OCI-LY7 (cell line): ENCODE results near the gene IAH1. TPM values are rescaled to one million over a fixed set of nuclear protein-coding genes. Genes with fewer than 3 reads are reported as not detected.

ENCODE experiments used
- BruUV-seq: library from RNA; stranded (reverse); fragments of 400-500 nt; replicated peaks from 2 replicates; lab custom pipeline; 2021; lab: Mats Ljungman, UMichigan
- CTCF ChIA-PET: fragments of 300-600 bp; sonication (Branson Sonifier 250); formaldehyde crosslinking; loops from one replicate; lab custom pipeline; 2022; ENCODE audit warnings: antibody characterized with exemption; ENCODE audit not compliant: unreplicated experiment; lab: Charles Lee
- POLR2A ChIA-PET: fragments of 300-600 bp; sonication (Branson Sonifier 250); formaldehyde crosslinking; loops from one replicate; lab custom pipeline; 2022; ENCODE audit warnings: antibody characterized with exemption; lab: Charles Lee
- DNase-seq: peaks from one replicate; pipeline ENCODE4 v3.0.0-alpha.2; 2015; ENCODE audit warnings: low spot score
- H2AFZ ChIP-seq: fragments of 200-600 bp; sonication (generic), shearing (Covaris generic); 2 replicates; pipeline ENCODE4 v1.6.1; 2014; ENCODE audit warnings: mild to moderate bottlenecking, antibody characterized with exemption, low read length, moderate library complexity
- H3K27ac ChIP-seq: fragments of 200-600 bp; sonication (generic); 2 replicates; pipeline ENCODE4 v1.5.1; 2014; ENCODE audit warnings: mixed run types, low read depth, mild to moderate bottlenecking, moderate library complexity, low read length, inconsistent platforms; ENCODE audit not compliant: poor library complexity, severe bottlenecking
- H3K36me3 ChIP-seq: fragments of 200-600 bp; sonication (generic); 2 replicates; pipeline ENCODE4 v1.6.1; 2014; ENCODE audit warnings: mild to moderate bottlenecking, antibody characterized with exemption, low read length, moderate library complexity, mixed read lengths; ENCODE audit not compliant: insufficient read depth
- H3K4me1 ChIP-seq: fragments of 200-600 bp; sonication (generic); 2 replicates; pipeline ENCODE4 v1.5.1; 2014; ENCODE audit warnings: mild to moderate bottlenecking, low read length; ENCODE audit not compliant: insufficient read depth, poor library complexity, severe bottlenecking
- H3K4me2 ChIP-seq: fragments of 200-600 bp; sonication (generic); 2 replicates; pipeline ENCODE4 v1.6.1; 2014; ENCODE audit warnings: mild to moderate bottlenecking, low read length
- H3K4me3 ChIP-seq: fragments of 200-600 bp; sonication (generic); 2 replicates; pipeline ENCODE4 v1.5.1; 2014; ENCODE audit warnings: mild to moderate bottlenecking, low read depth, low read length; ENCODE audit not compliant: poor library complexity, severe bottlenecking
- H3K79me2 ChIP-seq: fragments of 200-600 bp; sonication (generic); 2 replicates; pipeline ENCODE4 v1.6.1; 2016; ENCODE audit warnings: low read depth, mild to moderate bottlenecking, low read length, moderate library complexity, mixed read lengths; ENCODE audit not compliant: insufficient read depth
- H3K9me2 ChIP-seq: fragments of 200-600 bp; sonication (generic); 2 replicates; pipeline ENCODE4 v1.6.1; 2016; ENCODE audit warnings: mild to moderate bottlenecking, low read length, mixed read lengths; ENCODE audit not compliant: insufficient read depth
- H3K9me3 ChIP-seq: fragments of 200-600 bp; sonication (generic); 2 replicates; pipeline ENCODE4 v1.6.1; 2014; ENCODE audit warnings: mild to moderate bottlenecking, mixed run types, low read length, mixed read lengths
- H4K20me1 ChIP-seq: fragments of 200-600 bp; sonication (generic); 2 replicates; pipeline ENCODE4 v1.6.1; 2014; ENCODE audit warnings: mild to moderate bottlenecking, antibody characterized with exemption, low read length, moderate library complexity, mixed read lengths; ENCODE audit not compliant: insufficient read depth
- EZH2phosphoT487 ChIP-seq: fragments of 200-600 bp; sonication (generic); IDR thresholded peaks from 2 replicates; pipeline ENCODE4 v1.6.1; 2018; ENCODE audit warnings: low read depth, borderline replicate concordance, mild to moderate bottlenecking, mixed run types, antibody characterized with exemption, low read length, moderate library complexity, mixed read lengths
- intact Hi-C: fragments of 100-400 bp; cut with micrococcal nuclease; formaldehyde crosslinking; loops from one replicate; pipeline ENCODE4 v1.10.0; 2022; ENCODE audit not compliant: unreplicated experiment
- total RNA-seq, 2 experiments: library from RNA; depleted of rRNA in 1 of 2; stranded (reverse); fragments of >200 nt in 1 of 2; shearing (Covaris generic) in 1 of 2; gene quantifications; 2 replicates each; pipeline ENCODE4 v1.2.3, GENCODE V29; 2014 to 2022
- TF ChIP-seq, protein P1 (sequence below): fragments of 200-600 bp; sonication (generic); conservative IDR thresholded peaks from 2 replicates; pipeline ENCODE4 v1.5.1; 2014; ENCODE audit warnings: mild to moderate bottlenecking, antibody characterized with exemption, low read length, moderate library complexity, mixed read lengths

Gene IAH1
- total RNA-seq, 2 experiments from 2014 or later = 0.66 to 3.8 TPM

DNA sequence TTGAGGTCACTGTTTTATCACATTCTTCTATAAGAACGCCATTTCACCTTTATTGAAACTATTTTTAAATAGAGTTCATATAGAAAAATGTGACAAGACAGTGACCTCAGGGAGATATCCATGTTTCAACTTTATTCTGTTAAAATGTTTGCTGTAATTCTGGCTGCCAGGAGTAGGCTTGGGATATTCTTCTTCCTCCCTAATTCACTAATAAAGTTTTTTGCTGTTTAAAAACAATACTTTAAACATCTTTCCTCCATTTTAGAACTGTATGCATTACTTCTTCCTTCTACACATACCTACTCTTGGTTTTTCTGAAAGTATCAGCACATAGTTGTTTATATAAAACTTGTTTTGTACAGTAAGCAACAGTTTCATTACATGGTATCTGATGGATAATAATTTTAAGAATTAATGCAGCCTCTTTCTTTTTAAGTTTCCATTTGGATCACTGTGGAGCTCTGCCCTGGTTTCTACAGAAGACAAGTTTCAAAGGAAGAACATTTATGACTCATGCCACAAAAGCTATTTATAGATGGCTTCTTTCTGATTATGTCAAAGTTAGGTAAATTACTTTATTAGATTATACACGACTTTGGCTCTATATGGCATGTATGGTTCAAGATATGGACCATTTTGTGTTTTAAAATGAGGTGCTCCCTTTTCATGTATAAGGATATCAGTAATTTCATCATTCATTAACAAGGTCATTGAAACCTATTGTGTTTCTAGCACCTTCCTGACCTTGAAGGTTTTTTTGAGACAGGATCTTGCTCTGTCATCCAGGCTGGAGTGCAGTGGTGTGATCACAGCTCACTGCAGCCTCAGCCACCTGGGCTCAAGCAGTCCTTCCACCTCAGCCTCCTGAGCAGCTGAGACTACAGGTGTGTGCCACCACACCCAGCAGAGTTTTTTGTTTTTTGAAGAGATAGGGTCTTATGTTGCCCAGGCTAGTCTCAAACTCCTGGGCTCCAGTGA lies 43.7 kb upstream of the IAH1 start:
- no peak for DNase-seq
- POLR2A ChIA-PET = interaction anchor here (0.5 to 1.0 kb wide), 6 partner anchors 8 to 131 kb away, joined by 3 to 4 read pairs (median 3); no protein-coding TSS in a partner anchor
- H3K79me2 ChIP-seq = peaks cover 14% of the 10 kb centered on the region; the same call in 1 of the 2 replicates
- no peak overlapping the region for H3K27ac ChIP-seq
- no peak overlapping the region for H2AFZ ChIP-seq
- no TSS peak for BruUV-seq
- peaks cover 4% of the 10 kb centered on the region for H3K4me1 ChIP-seq
- H3K9me2 ChIP-seq = no peaks in the 10 kb centered on the region
- no peaks in the 10 kb centered on the region for H4K20me1 ChIP-seq
- H3K4me3 ChIP-seq = no peak overlapping the region
- intact Hi-C loops = no loop called here
- CTCF ChIA-PET = no interaction called here
- no peak for TF ChIP-seq EZH2phosphoT487
- no peaks in the 10 kb centered on the region for H3K9me3 ChIP-seq
- no peak overlapping the region for H3K4me2 ChIP-seq
- peaks cover 86% of the 10 kb centered on the region for H3K36me3 ChIP-seq

DNA sequence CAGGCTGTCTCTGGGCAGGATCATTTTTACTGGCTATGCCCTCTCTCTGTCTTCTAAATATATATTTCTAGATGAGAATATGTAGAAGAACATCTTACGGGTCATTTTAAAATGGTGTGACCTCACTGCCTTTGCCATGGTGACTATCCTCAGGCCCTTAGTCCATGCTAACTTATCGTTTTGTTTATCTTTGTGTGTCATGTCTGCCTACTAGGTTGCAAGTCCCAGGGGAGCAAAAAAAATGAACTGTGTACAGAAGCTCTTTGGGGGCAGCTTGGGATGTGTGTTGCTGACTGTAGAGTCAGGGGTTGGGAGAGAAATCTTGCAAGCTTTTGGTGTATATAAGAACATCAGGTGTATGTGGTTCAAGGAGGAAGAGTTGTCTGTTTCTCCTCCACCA lies 39.9 kb upstream of the IAH1 start:
- H3K9me3 ChIP-seq = no peaks in the 10 kb centered on the region
- no peaks in the 10 kb centered on the region for H3K4me1 ChIP-seq
- no peak for DNase-seq
- no peaks in the 10 kb centered on the region for H3K9me2 ChIP-seq
- H3K4me3 ChIP-seq = no peak overlapping the region
- ChIA-PET POLR2A (interaction anchor here (0.6 to 0.9 kb wide), 3 partner anchors 11 to 96 kb away, joined by 3 to 4 read pairs (median 3); no protein-coding TSS in a partner anchor), CTCF (no interaction called here)
- intact Hi-C loops = no loop called here
- no peak overlapping the region for H2AFZ ChIP-seq
- no TSS peak for BruUV-seq
- H3K27ac ChIP-seq = no peak overlapping the region
- no peak for TF ChIP-seq EZH2phosphoT487
- TF ChIP-seq, protein P1, sequence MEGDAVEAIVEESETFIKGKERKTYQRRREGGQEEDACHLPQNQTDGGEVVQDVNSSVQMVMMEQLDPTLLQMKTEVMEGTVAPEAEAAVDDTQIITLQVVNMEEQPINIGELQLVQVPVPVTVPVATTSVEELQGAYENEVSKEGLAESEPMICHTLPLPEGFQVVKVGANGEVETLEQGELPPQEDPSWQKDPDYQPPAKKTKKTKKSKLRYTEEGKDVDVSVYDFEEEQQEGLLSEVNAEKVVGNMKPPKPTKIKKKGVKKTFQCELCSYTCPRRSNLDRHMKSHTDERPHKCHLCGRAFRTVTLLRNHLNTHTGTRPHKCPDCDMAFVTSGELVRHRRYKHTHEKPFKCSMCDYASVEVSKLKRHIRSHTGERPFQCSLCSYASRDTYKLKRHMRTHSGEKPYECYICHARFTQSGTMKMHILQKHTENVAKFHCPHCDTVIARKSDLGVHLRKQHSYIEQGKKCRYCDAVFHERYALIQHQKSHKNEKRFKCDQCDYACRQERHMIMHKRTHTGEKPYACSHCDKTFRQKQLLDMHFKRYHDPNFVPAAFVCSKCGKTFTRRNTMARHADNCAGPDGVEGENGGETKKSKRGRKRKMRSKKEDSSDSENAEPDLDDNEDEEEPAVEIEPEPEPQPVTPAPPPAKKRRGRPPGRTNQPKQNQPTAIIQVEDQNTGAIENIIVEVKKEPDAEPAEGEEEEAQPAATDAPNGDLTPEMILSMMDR = no peak
- H3K4me2 ChIP-seq = no peak overlapping the region
- H3K36me3 ChIP-seq = peaks cover 95% of the 10 kb centered on the region
- no peaks in the 10 kb centered on the region for H4K20me1 ChIP-seq
- H3K79me2 ChIP-seq = no peaks in the 10 kb centered on the region

GRCh38 chr2:9439536-9439935 lies 34.8 kb upstream of the IAH1 start:
- Histone ChIP-seq H3K4me2 (no peak overlapping the region), H3K4me3 (no peak overlapping the region), H3K27ac (no peak overlapping the region), H4K20me1 (no peaks in the 10 kb centered on the region), H3K79me2 (no peaks in the 10 kb centered on the region), H2AFZ (no peak overlapping the region), H3K36me3 (peaks cover 93% of the 10 kb centered on the region), H3K9me3 (no peaks in the 10 kb centered on the region), H3K9me2 (no peaks in the 10 kb centered on the region), H3K4me1 (no peaks in the 10 kb centered on the region)
- BruUV-seq = no TSS peak
- TF ChIP-seq, protein P1 = no peak
- no peak for TF ChIP-seq EZH2phosphoT487
- ChIA-PET POLR2A (no interaction called here), CTCF (no interaction called here)
- intact Hi-C loops = no loop called here
- DNase-seq = no peak
